ENCODE results near the gene OR52E4. TPM values are rescaled to one million over a fixed set of nuclear protein-coding genes. Genes with fewer than 3 reads are reported as not detected.

OR52E4 gene
- total RNA-seq (2014; rRNA removed), result not detected in 2 replicates
- not detected for Bru-seq, nascent RNA
- BruChase-seq, experiment 1, labeled RNA remaining after a 6-hour chase, result not detected
- BruChase-seq, experiment 2, labeled RNA remaining after a 2-hour chase, result not detected
- long read RNA-seq, result 0 reads

- Histone ChIP-seq H3K4me1 (ENCODE audit: insufficient read depth, low read length) (no peaks in the 10 kb centered on the region), H3K4me3 (ENCODE audit: low read length) (no peak within 1 kb of the TSS), H3K36me3 (ENCODE audit: low read depth, low read length) (no peaks in the 10 kb centered on the region), H3K9ac (ENCODE audit: low read length) (no peak within 1 kb of the TSS), H3K9me2 (replicated peaks; ENCODE audit: low read length) (no peaks in the 10 kb centered on the region), H3K4me2 (ENCODE audit: low read length) (no peak within 1 kb of the TSS), H3K27me3 (ENCODE audit: low read length) (peaks cover 11% of the 10 kb centered on the region; the same call in 1 of the 2 replicates), H3K27ac (ENCODE audit: low read length) (no peak within 1 kb of the TSS), H3F3A (ENCODE audit: low read length, unreplicated experiment) (no peaks in the 10 kb centered on the region), H2AFZ (ENCODE audit: low read length) (no peak within 1 kb of the TSS), H3K9me3 (ENCODE audit: low read length) (no peaks in the 10 kb centered on the region), H3K79me2 (ENCODE audit: low read length) (no peaks in the 10 kb centered on the region), H4K20me1 (ENCODE audit: low read length) (no peaks in the 10 kb centered on the region)
- POLR2A ChIA-PET (ENCODE audit: unreplicated experiment), result no interaction called here
- no TSS peak for BruUV-seq (replicated peaks)
- ATAC-seq (no peak), DNase-seq (no peak)
- intact Hi-C loops (cut with micrococcal nuclease), result no loop called here
- TF ChIP-seq CTCF (conservative IDR thresholded peaks at IDR 0.05; ENCODE audit: low read depth, low read length) (no peak), EZH2 (IDR thresholded peaks at IDR 0.05; ENCODE audit: low read length, unreplicated experiment) (no peak), EZH2phosphoT487 (IDR thresholded peaks at IDR 0.05; ENCODE audit: borderline replicate concordance, low read length) (no peak)
- CTCF ChIA-PET, result no interaction called here
Observed at GRCh38 chr11:5880329-5880728, at the start of gene OR52E4. Gene OR52E4, plus strand, starts transcription at chr11:5880629. Its CDS starts 3,664 bp downstream, at chr11:5884293.

GRCh38 chr11:5831196-5831829 lies 49.1 kb upstream of the OR52E4 start:
- CTCF ChIA-PET, result no interaction called here
- TF ChIP-seq EZH2 (IDR thresholded peaks at IDR 0.05; ENCODE audit: low read length, unreplicated experiment) (no peak), CTCF (conservative IDR thresholded peaks at IDR 0.05; ENCODE audit: low read depth, low read length) (no peak), EZH2phosphoT487 (IDR thresholded peaks at IDR 0.05; ENCODE audit: borderline replicate concordance, low read length) (no peak)
- no peak for DNase-seq
- Histone ChIP-seq H3K9me2 (replicated peaks; ENCODE audit: low read length) (no peaks in the 10 kb centered on the region), H3K36me3 (ENCODE audit: low read depth, low read length) (no peaks in the 10 kb centered on the region), H3K27ac (ENCODE audit: low read length) (no peak overlapping the region), H3K4me2 (ENCODE audit: low read length) (no peak overlapping the region), H3K79me2 (ENCODE audit: low read length) (no peaks in the 10 kb centered on the region), H3K4me3 (ENCODE audit: low read length) (no peak overlapping the region), H4K20me1 (ENCODE audit: low read length) (no peaks in the 10 kb centered on the region), H3K9me3 (ENCODE audit: low read length) (no peaks in the 10 kb centered on the region), H3K9ac (ENCODE audit: low read length) (no peak overlapping the region), H3F3A (ENCODE audit: low read length, unreplicated experiment) (no peaks in the 10 kb centered on the region), H2AFZ (ENCODE audit: low read length) (no peak overlapping the region), H3K4me1 (ENCODE audit: insufficient read depth, low read length) (no peaks in the 10 kb centered on the region), H3K27me3 (ENCODE audit: low read length) (no peaks in the 10 kb centered on the region)
- intact Hi-C loops (cut with micrococcal nuclease), result no loop called here
- no peak for ATAC-seq
- POLR2A ChIA-PET (ENCODE audit: unreplicated experiment), result no interaction called here
- BruUV-seq (replicated peaks), result no TSS peak

GRCh38 chr11:5833446-5833845 lies 47.0 kb upstream of the OR52E4 start:
- H3K9me3 ChIP-seq (ENCODE audit: low read length), result no peaks in the 10 kb centered on the region
- BruUV-seq (replicated peaks), result no TSS peak
- ChIA-PET POLR2A (ENCODE audit: unreplicated experiment) (no interaction called here), CTCF (no interaction called here)
- no peak overlapping the region for H3K4me3 ChIP-seq (ENCODE audit: low read length)
- H3F3A ChIP-seq (ENCODE audit: low read length, unreplicated experiment), result no peaks in the 10 kb centered on the region
- intact Hi-C loops (cut with micrococcal nuclease), result no loop called here
- no peaks in the 10 kb centered on the region for H3K27me3 ChIP-seq (ENCODE audit: low read length)
- H3K79me2 ChIP-seq (ENCODE audit: low read length), result no peaks in the 10 kb centered on the region
- ATAC-seq (no peak), DNase-seq (no peak)
- no peaks in the 10 kb centered on the region for H3K36me3 ChIP-seq (ENCODE audit: low read depth, low read length)
- H3K4me1 ChIP-seq (ENCODE audit: insufficient read depth, low read length), result no peaks in the 10 kb centered on the region
- H3K9me2 ChIP-seq (replicated peaks; ENCODE audit: low read length), result no peaks in the 10 kb centered on the region
- no peak overlapping the region for H3K27ac ChIP-seq (ENCODE audit: low read length)
- no peak for TF ChIP-seq EZH2phosphoT487 (IDR thresholded peaks at IDR 0.05; ENCODE audit: borderline replicate concordance, low read length)
- no peak for TF ChIP-seq EZH2 (IDR thresholded peaks at IDR 0.05; ENCODE audit: low read length, unreplicated experiment)
- no peak for TF ChIP-seq CTCF (conservative IDR thresholded peaks at IDR 0.05; ENCODE audit: low read depth, low read length)
- no peak overlapping the region for H3K4me2 ChIP-seq (ENCODE audit: low read length)
- no peaks in the 10 kb centered on the region for H4K20me1 ChIP-seq (ENCODE audit: low read length)
- H2AFZ ChIP-seq (ENCODE audit: low read length), result no peak overlapping the region
- no peak overlapping the region for H3K9ac ChIP-seq (ENCODE audit: low read length)
